OCI-LY7 (cell line): ENCODE measurements around the gene EYA2. TPM values are rescaled to one million over a fixed set of nuclear protein-coding genes. Genes with fewer than 3 reads are reported as not detected.

Experiments used
- BruUV-seq: library from RNA; stranded (reverse); fragments of 400-500 nt; replicated peaks from 2 replicates; lab custom pipeline; 2021; lab: Mats Ljungman, UMichigan
- CTCF ChIA-PET: fragments of 300-600 bp; sonication (Branson Sonifier 250); formaldehyde crosslinking; loops from one replicate; lab custom pipeline; 2022; ENCODE audit warnings: antibody characterized with exemption; ENCODE audit not compliant: unreplicated experiment; lab: Charles Lee
- POLR2A ChIA-PET: fragments of 300-600 bp; sonication (Branson Sonifier 250); formaldehyde crosslinking; loops from one replicate; lab custom pipeline; 2022; ENCODE audit warnings: antibody characterized with exemption; lab: Charles Lee
- DNase-seq: peaks from one replicate; pipeline ENCODE4 v3.0.0-alpha.2; 2015; ENCODE audit warnings: low spot score
- H2AFZ ChIP-seq: fragments of 200-600 bp; sonication (generic), shearing (Covaris generic); 2 replicates; pipeline ENCODE4 v1.6.1; 2014; ENCODE audit warnings: mild to moderate bottlenecking, antibody characterized with exemption, low read length, moderate library complexity
- H3K27ac ChIP-seq: fragments of 200-600 bp; sonication (generic); 2 replicates; pipeline ENCODE4 v1.5.1; 2014; ENCODE audit warnings: mixed run types, low read depth, mild to moderate bottlenecking, moderate library complexity, low read length, inconsistent platforms; ENCODE audit not compliant: poor library complexity, severe bottlenecking
- H3K36me3 ChIP-seq: fragments of 200-600 bp; sonication (generic); 2 replicates; pipeline ENCODE4 v1.6.1; 2014; ENCODE audit warnings: mild to moderate bottlenecking, antibody characterized with exemption, low read length, moderate library complexity, mixed read lengths; ENCODE audit not compliant: insufficient read depth
- H3K4me1 ChIP-seq: fragments of 200-600 bp; sonication (generic); 2 replicates; pipeline ENCODE4 v1.5.1; 2014; ENCODE audit warnings: mild to moderate bottlenecking, low read length; ENCODE audit not compliant: insufficient read depth, poor library complexity, severe bottlenecking
- H3K4me2 ChIP-seq: fragments of 200-600 bp; sonication (generic); 2 replicates; pipeline ENCODE4 v1.6.1; 2014; ENCODE audit warnings: mild to moderate bottlenecking, low read length
- H3K4me3 ChIP-seq: fragments of 200-600 bp; sonication (generic); 2 replicates; pipeline ENCODE4 v1.5.1; 2014; ENCODE audit warnings: mild to moderate bottlenecking, low read depth, low read length; ENCODE audit not compliant: poor library complexity, severe bottlenecking
- H3K79me2 ChIP-seq: fragments of 200-600 bp; sonication (generic); 2 replicates; pipeline ENCODE4 v1.6.1; 2016; ENCODE audit warnings: low read depth, mild to moderate bottlenecking, low read length, moderate library complexity, mixed read lengths; ENCODE audit not compliant: insufficient read depth
- H3K9me2 ChIP-seq: fragments of 200-600 bp; sonication (generic); 2 replicates; pipeline ENCODE4 v1.6.1; 2016; ENCODE audit warnings: mild to moderate bottlenecking, low read length, mixed read lengths; ENCODE audit not compliant: insufficient read depth
- H3K9me3 ChIP-seq: fragments of 200-600 bp; sonication (generic); 2 replicates; pipeline ENCODE4 v1.6.1; 2014; ENCODE audit warnings: mild to moderate bottlenecking, mixed run types, low read length, mixed read lengths
- H4K20me1 ChIP-seq: fragments of 200-600 bp; sonication (generic); 2 replicates; pipeline ENCODE4 v1.6.1; 2014; ENCODE audit warnings: mild to moderate bottlenecking, antibody characterized with exemption, low read length, moderate library complexity, mixed read lengths; ENCODE audit not compliant: insufficient read depth
- EZH2phosphoT487 ChIP-seq: fragments of 200-600 bp; sonication (generic); IDR thresholded peaks from 2 replicates; pipeline ENCODE4 v1.6.1; 2018; ENCODE audit warnings: low read depth, borderline replicate concordance, mild to moderate bottlenecking, mixed run types, antibody characterized with exemption, low read length, moderate library complexity, mixed read lengths
- intact Hi-C: fragments of 100-400 bp; cut with micrococcal nuclease; formaldehyde crosslinking; loops from one replicate; pipeline ENCODE4 v1.10.0; 2022; ENCODE audit not compliant: unreplicated experiment
- total RNA-seq, 2 experiments: library from RNA; depleted of rRNA in 1 of 2; stranded (reverse); fragments of >200 nt in 1 of 2; shearing (Covaris generic) in 1 of 2; gene quantifications; 2 replicates each; pipeline ENCODE4 v1.2.3, GENCODE V29; 2014 to 2022
- TF ChIP-seq, protein P1 (sequence below): fragments of 200-600 bp; sonication (generic); conservative IDR thresholded peaks from 2 replicates; pipeline ENCODE4 v1.5.1; 2014; ENCODE audit warnings: mild to moderate bottlenecking, antibody characterized with exemption, low read length, moderate library complexity, mixed read lengths

Gene EYA2
- total RNA-seq, 2 experiments from 2014 or later: not detected

GRCh38 chr20:46977204-46977603, 82.6 kb downstream of the EYA2 start:
- BruUV-seq: no TSS peak
- Histone ChIP-seq H3K9me2 (no peaks in the 10 kb centered on the region), H3K4me3 (no peak overlapping the region), H4K20me1 (no peaks in the 10 kb centered on the region), H2AFZ (no peak overlapping the region), H3K36me3 (no peaks in the 10 kb centered on the region), H3K79me2 (no peaks in the 10 kb centered on the region), H3K4me2 (no peak overlapping the region), H3K27ac (no peak overlapping the region), H3K9me3 (0 out of 2 replicates have a peak, but pooled peaks cover 3% of the 10 kb centered on the region), H3K4me1 (peaks cover 21% of the 10 kb centered on the region)
- POLR2A ChIA-PET: interaction anchor here (0.6 kb wide), 1 partner anchor 44 kb away, joined by 4 read pairs; no protein-coding TSS in a partner anchor
- intact Hi-C loops: no loop called here
- TF ChIP-seq, protein P1, sequence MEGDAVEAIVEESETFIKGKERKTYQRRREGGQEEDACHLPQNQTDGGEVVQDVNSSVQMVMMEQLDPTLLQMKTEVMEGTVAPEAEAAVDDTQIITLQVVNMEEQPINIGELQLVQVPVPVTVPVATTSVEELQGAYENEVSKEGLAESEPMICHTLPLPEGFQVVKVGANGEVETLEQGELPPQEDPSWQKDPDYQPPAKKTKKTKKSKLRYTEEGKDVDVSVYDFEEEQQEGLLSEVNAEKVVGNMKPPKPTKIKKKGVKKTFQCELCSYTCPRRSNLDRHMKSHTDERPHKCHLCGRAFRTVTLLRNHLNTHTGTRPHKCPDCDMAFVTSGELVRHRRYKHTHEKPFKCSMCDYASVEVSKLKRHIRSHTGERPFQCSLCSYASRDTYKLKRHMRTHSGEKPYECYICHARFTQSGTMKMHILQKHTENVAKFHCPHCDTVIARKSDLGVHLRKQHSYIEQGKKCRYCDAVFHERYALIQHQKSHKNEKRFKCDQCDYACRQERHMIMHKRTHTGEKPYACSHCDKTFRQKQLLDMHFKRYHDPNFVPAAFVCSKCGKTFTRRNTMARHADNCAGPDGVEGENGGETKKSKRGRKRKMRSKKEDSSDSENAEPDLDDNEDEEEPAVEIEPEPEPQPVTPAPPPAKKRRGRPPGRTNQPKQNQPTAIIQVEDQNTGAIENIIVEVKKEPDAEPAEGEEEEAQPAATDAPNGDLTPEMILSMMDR: no peak
- TF ChIP-seq EZH2phosphoT487: no peak
- DNase-seq: no peak
- CTCF ChIA-PET: no interaction called here

DNA sequence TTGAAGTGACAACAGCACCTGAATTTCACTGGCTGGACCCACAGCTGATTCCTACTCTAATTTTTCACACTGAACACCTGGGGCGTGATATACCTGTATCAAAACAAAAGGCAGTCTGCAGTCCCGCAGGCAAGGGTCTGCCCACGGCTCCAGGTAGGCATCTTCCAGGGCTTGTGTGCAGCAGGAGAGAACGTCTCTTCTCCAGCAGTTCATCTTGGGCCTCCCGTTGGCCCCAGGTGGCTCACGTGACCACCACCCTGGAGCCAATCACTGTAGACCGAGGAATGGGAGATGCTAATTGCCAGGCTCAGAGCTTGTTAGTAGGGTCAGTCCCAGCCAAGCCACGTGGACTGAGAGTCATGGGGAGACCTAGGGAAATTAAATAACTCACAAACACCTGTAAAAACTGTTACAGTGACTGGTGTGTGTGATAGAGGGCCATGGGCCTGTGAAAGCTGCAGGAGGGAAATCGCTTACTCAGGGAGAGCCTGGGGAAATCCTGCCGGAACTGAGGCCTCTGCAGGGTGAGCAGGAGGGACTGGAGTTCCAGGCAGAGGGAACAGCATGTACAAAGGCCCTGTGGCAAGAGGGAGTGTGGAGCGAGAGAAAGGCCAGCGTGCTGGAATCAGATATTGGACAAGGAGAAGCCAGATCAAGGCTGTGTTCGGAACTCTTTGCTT, 83.4 kb downstream of the EYA2 start:
- Histone ChIP-seq H2AFZ (no peak overlapping the region), H3K9me2 (no peaks in the 10 kb centered on the region), H3K4me2 (no peak overlapping the region), H3K4me1 (peaks cover 21% of the 10 kb centered on the region), H3K27ac (no peak overlapping the region), H3K4me3 (no peak overlapping the region), H3K79me2 (no peaks in the 10 kb centered on the region), H4K20me1 (no peaks in the 10 kb centered on the region), H3K36me3 (no peaks in the 10 kb centered on the region), H3K9me3 (peaks cover 8% of the 10 kb centered on the region; the same call in 1 of the 2 replicates)
- no peak for DNase-seq
- ChIA-PET POLR2A (no interaction called here), CTCF (no interaction called here)
- intact Hi-C loops: no loop called here
- TF ChIP-seq EZH2phosphoT487: no peak
- TF ChIP-seq, protein P1: no peak
- no TSS peak for BruUV-seq

DNA sequence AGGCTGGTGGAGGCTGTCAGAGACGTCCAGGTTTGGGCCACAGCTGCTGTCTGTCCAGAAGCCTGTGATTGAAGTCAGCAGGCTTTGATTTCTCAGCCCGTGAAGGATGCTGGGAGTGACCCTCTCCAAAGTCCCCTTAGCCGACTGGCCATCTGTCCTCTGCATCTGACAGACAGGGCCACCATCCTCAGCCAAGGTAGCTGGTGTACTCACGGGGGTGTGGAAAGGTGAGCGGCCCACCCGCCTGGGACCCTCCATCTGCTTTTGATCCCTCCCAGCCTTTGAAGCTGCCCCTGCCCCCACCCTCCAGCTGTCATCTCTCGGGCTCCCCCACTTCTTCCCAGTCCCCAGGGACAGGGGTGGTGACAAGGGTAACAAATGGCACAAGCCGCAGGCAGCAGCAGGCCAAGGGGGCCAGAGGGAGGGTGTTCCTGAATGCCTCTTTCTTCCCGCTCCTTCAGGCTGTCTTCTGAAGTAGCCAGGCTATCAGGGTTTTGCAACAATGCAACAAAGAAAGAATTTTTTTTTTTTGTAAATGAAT, 84.4 kb downstream of the EYA2 start:
- TF ChIP-seq, protein P1: no peak
- no peak for TF ChIP-seq EZH2phosphoT487
- no peak overlapping the region for H3K4me3 ChIP-seq
- peak overlapping the region; percentile 72; the same call in 1 of the 2 replicates for H2AFZ ChIP-seq
- H3K36me3 ChIP-seq: no peaks in the 10 kb centered on the region
- no peaks in the 10 kb centered on the region for H3K79me2 ChIP-seq
- peak overlapping the region; percentile 60 for H3K4me2 ChIP-seq
- peaks cover 21% of the 10 kb centered on the region for H3K4me1 ChIP-seq
- no peaks in the 10 kb centered on the region for H4K20me1 ChIP-seq
- intact Hi-C loops: no loop called here
- DNase-seq: no peak
- POLR2A ChIA-PET: interaction anchor here (0.6 kb wide), 1 partner anchor 1781 kb away, joined by 3 read pairs; no protein-coding TSS in a partner anchor
- no TSS peak for BruUV-seq
- no peaks in the 10 kb centered on the region for H3K9me2 ChIP-seq
- H3K9me3 ChIP-seq: peaks cover 18% of the 10 kb centered on the region; the same call in 1 of the 2 replicates
- no peak overlapping the region for H3K27ac ChIP-seq
- CTCF ChIA-PET: no interaction called here
